Testis (tissue), 3 donors: ENCODE measurements around the gene SLC9A9. TPM values are rescaled to one million over a fixed set of nuclear protein-coding genes. Genes with fewer than 3 reads are reported as not detected.

Source experiments
- DNase-seq: peaks from one replicate; pipeline ENCODE4 v3.0.0-alpha.2; 2019
- H3K27ac ChIP-seq, 2 donors: fragments of 200-600 bp; sonication (generic); one replicate each; pipeline ENCODE4 v1.5.1; 2019
- H3K27me3 ChIP-seq: fragments of 200-600 bp; sonication (generic); one replicate; pipeline ENCODE4 v1.5.1; 2019
- H3K36me3 ChIP-seq: fragments of 200-600 bp; sonication (generic); one replicate; pipeline ENCODE4 v1.5.1; 2017; ENCODE audit warnings: low read depth; ENCODE audit errors: missing control alignments
- H3K4me1 ChIP-seq: fragments of 200-600 bp; sonication (generic); one replicate; pipeline ENCODE4 v1.5.1; 2019
- H3K4me3 ChIP-seq, 2 donors: fragments of 200-600 bp; sonication (generic); one replicate each; pipeline ENCODE4 v1.5.1; 2017 to 2019
- H3K9me3 ChIP-seq: fragments of 200-600 bp; sonication (generic); one replicate; pipeline ENCODE4 v1.5.1; 2017
- CTCF ChIP-seq, 3 experiments: fragments of 450-650 bp in 2 of 3; fragments of 200-600 bp in 1 of 3; sonication (generic) in 1 of 3; IDR thresholded peaks; one replicate each; pipeline ENCODE4 v1.5.1; 2016 to 2019; ENCODE audit warnings: antibody characterized with exemption in 3 of 3, mild to moderate bottlenecking in 2 of 3, moderate library complexity in 1 of 3
- POLR2A ChIP-seq: fragments of 450-650 bp; IDR thresholded peaks from one replicate; pipeline ENCODE4 v1.6.1; 2017; ENCODE audit warnings: antibody characterized with exemption, mild to moderate bottlenecking, moderate library complexity
- WGBS, 2 donors: methylation state at CpG; one replicate each; pipeline ENCODE4 v1.1.5; 2018; 5-methylcytosine and 5-hydroxymethylcytosine counted together
- intact Hi-C: fragments of 100-400 bp; cut with DNase I; formaldehyde crosslinking; loops from one replicate; pipeline ENCODE4 v1.15.1; 2023; ENCODE audit warnings: low total_unique reads
- polyA plus RNA-seq: library from polyadenylated mRNA; stranded (reverse); fragments of 350-450 nt; fragmentation: Illumina TruSeq; extraction: RNeasy Lipid Tissue Mini Kit (QIAGEN cat#74804); gene quantifications from one replicate; pipeline ENCODE4 v1.2.3, GENCODE V29; 2014; ENCODE audit warnings: low read depth, low replicate concordance; ENCODE audit not compliant: insufficient read depth
- total RNA-seq, 2 donors: library from RNA; depleted of rRNA; stranded (reverse); fragments of >200 nt; gene quantifications; one replicate each; pipeline ENCODE4 v1.2.3, GENCODE V29; 2016

The SLC9A9 gene
- total and polyA plus RNA-seq, 3 donors from 2014 or later, result 2.7 to 6.6 (median 4.3) TPM

DNA sequence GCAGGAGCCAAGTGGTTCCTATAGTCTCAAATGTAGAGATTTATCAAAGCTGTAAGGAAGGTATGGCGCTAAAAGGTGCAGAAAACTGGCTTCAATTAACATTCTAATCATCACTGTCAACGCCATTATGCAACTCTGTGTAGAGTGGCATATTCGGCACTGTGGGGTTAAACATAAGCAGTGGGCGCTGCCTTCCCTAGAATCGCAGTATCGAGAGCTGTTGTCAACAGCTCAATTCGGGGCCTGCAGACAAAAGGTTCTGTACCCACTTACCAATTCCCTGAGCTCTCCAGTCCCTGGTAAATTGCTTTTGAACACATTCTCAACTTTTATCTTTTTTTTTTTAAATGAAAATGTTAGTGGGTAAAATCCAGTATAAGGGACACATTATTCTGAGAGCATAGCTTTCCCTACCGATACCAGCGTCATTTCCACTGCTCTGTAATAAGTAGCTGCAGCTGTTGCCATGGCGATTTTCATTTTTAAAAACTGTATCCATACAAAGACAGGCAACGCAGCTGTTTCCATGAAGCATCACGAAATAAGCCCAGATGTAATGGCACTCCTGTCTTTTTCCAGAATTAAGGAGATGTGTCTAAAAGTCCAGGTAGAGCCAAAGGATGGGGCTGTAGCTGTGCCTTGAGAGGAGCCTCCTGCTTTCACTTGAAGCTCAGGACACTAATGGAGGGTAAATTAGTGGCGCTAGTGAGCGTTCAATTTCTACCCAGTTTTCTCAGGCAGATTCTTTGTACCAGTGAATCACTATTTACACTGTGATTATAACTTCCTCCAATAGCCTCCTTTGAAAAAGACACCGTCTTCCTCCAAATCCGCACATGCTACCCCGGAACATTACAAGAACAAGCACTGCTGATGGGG is 250.3 kb downstream of the SLC9A9 start:
- Histone ChIP-seq H3K4me1 (peaks cover 6% of the 10 kb centered on the region), H3K27ac (no peak overlapping the region), H3K4me3 (peak overlapping the region in 1 of 2 donors; percentile 27), H3K36me3 (no peaks in the 10 kb centered on the region), H3K27me3 (no peaks in the 10 kb centered on the region), H3K9me3 (no peaks in the 10 kb centered on the region)
- intact Hi-C loops, result no loop called here
- 50 to 51% methylated on average over 17 of the region's 17 CpGs for WGBS, 2 donors
- no peak for DNase-seq
- no peak for TF ChIP-seq POLR2A
- TF ChIP-seq CTCF (IDR thresholded peaks at IDR 0.05), result no peak

DNA sequence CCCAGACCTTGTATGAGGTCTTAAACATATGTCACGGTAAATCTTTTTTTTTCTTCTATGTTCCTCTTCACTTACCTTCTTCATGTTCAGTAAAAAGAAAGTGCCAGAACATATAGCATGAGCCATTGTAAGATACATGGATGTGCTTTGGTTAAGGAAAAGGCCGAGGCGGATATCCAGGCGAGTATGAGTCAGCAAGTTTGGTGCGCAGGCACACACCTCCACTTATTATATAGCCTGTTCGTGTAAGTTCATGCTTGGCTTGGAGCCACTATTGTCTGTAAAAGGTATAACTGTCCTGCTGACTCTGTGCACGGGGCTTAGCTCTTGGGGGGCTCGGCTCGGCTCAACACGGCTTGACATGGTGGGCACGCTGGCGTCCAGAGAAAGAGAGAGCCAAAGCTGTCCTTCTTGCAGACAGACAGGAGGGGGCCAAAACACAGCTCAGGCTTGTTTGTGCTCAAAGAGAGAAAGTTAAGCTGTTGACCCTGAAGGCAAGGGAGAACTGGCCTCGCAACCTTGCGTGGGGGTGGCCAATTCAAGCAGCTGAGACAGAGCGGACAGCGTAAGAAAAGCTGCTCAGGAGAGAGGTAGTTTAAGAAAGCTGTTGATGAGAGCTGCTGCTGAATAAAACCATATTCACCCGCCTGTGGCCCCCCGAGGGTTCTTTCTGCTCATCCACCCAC is 251.2 kb downstream of the SLC9A9 start:
- peak; percentile 72 for DNase-seq
- WGBS, 2 donors, result 50% methylated on average over 18 of the region's 18 CpGs
- no peak for TF ChIP-seq CTCF (IDR thresholded peaks at IDR 0.05)
- TF ChIP-seq POLR2A, result no peak
- Histone ChIP-seq H3K9me3 (no peaks in the 10 kb centered on the region), H3K4me3 (peak overlapping the region in 1 of 2 donors; percentile 27), H3K4me1 (peaks cover 6% of the 10 kb centered on the region), H3K27me3 (no peaks in the 10 kb centered on the region), H3K27ac (no peak overlapping the region), H3K36me3 (no peaks in the 10 kb centered on the region)
- intact Hi-C loops, result no loop called here

GRCh38 chr3:143595456-143596077 is 252.7 kb downstream of the SLC9A9 start:
- WGBS, 2 donors, result 85 to 95% methylated on average over 3 of the region's 3 CpGs
- intact Hi-C loops, result no loop called here
- no peak overlapping the region for H3K4me3 ChIP-seq
- H3K27ac ChIP-seq, result no peak overlapping the region
- DNase-seq, result no peak
- peaks cover 6% of the 10 kb centered on the region for H3K4me1 ChIP-seq
- H3K27me3 ChIP-seq, result no peaks in the 10 kb centered on the region
- TF ChIP-seq CTCF (IDR thresholded peaks at IDR 0.05), result no peak
- TF ChIP-seq POLR2A, result no peak
- H3K9me3 ChIP-seq, result no peaks in the 10 kb centered on the region
- no peaks in the 10 kb centered on the region for H3K36me3 ChIP-seq

DNA sequence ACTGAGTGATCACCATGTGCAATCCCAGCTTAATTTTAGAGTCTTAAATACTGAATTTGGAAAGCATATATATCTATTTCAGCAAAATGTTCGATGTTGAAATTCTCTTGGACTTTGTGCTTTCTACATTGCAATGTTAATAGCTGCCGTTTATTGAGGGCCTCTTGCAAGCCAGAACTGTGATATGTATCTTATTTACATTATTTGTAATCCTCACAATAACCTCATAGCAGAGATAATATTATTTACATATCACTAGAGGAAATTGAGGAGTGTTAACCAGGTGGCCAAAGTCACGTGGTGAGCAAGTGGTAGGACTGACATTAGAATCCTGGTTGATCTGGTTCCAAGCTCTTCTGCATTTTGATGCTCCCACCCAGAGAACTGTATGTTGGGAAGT is 254.1 kb downstream of the SLC9A9 start:
- no peak overlapping the region for H3K27ac ChIP-seq
- TF ChIP-seq POLR2A (no peak), CTCF (IDR thresholded peaks at IDR 0.05) (no peak)
- DNase-seq, result no peak
- 83% methylated on average over 3 of the region's 3 CpGs for WGBS, 2 donors
- intact Hi-C loops, result no loop called here
- no peak overlapping the region for H3K4me3 ChIP-seq
- peaks cover 6% of the 10 kb centered on the region for H3K4me1 ChIP-seq
- H3K36me3 ChIP-seq, result no peaks in the 10 kb centered on the region
- no peaks in the 10 kb centered on the region for H3K27me3 ChIP-seq
- H3K9me3 ChIP-seq, result no peaks in the 10 kb centered on the region
